ENCODE results near the gene RPS14. TPM values are rescaled to one million over a fixed set of nuclear protein-coding genes. Genes with fewer than 3 reads are reported as not detected.

RPS14 gene
- total RNA-seq, 1 experiment from 2014 or later: 1,789 TPM

- intact Hi-C loops (cut with micrococcal nuclease; ENCODE audit: unreplicated experiment): no loop called here
- POLR2A ChIA-PET (ENCODE audit: low non-redundant PET): no interaction called here
- Histone ChIP-seq H3K27me3 (replicated peaks; ENCODE audit: insufficient read depth, low read depth, low read length, poor library complexity) (no peaks in the 10 kb centered on the region), H3K36me3 (ENCODE audit: insufficient read depth, low read length, poor library complexity, severe bottlenecking) (no peaks in the 10 kb centered on the region), H3K4me3 (ENCODE audit: low read depth, low read length, poor library complexity, severe bottlenecking) (no peak overlapping the region), H3K9me3 (ENCODE audit: low read depth, low read length, poor library complexity, severe bottlenecking) (no peaks in the 10 kb centered on the region), H3K27ac (ENCODE audit: low read depth, low read length, poor library complexity, severe bottlenecking) (no peak overlapping the region), H3K4me1 (ENCODE audit: insufficient read depth, low read length, poor library complexity, severe bottlenecking) (no peaks in the 10 kb centered on the region)
- no TSS peak for BruUV-seq (replicated peaks)
- TF ChIP-seq EZH2 (IDR thresholded peaks at IDR 0.05; ENCODE audit: borderline replicate concordance, low read depth, low read length, poor library complexity, severe bottlenecking) (no peak), CTCF (conservative IDR thresholded peaks at IDR 0.05; ENCODE audit: low read depth, low read length) (no peak)
- CTCF ChIA-PET: no interaction called here
- DNase-seq (ENCODE audit: low spot score): no peak
These were observed 24.3 kb upstream of the RPS14 start for GRCh38 chr5:150473673-150474358.

GRCh38 chr5:150469718-150470469 is 20.4 kb upstream of the RPS14 start:
- ChIA-PET POLR2A (ENCODE audit: low non-redundant PET) (no interaction called here), CTCF (no interaction called here)
- no TSS peak for BruUV-seq (replicated peaks)
- Histone ChIP-seq H3K27me3 (replicated peaks; ENCODE audit: insufficient read depth, low read depth, low read length, poor library complexity) (no peaks in the 10 kb centered on the region), H3K27ac (ENCODE audit: low read depth, low read length, poor library complexity, severe bottlenecking) (no peak overlapping the region), H3K36me3 (ENCODE audit: insufficient read depth, low read length, poor library complexity, severe bottlenecking) (no peaks in the 10 kb centered on the region), H3K4me3 (ENCODE audit: low read depth, low read length, poor library complexity, severe bottlenecking) (no peak overlapping the region), H3K9me3 (ENCODE audit: low read depth, low read length, poor library complexity, severe bottlenecking) (no peaks in the 10 kb centered on the region), H3K4me1 (ENCODE audit: insufficient read depth, low read length, poor library complexity, severe bottlenecking) (no peaks in the 10 kb centered on the region)
- TF ChIP-seq CTCF (conservative IDR thresholded peaks at IDR 0.05; ENCODE audit: low read depth, low read length) (no peak), EZH2 (IDR thresholded peaks at IDR 0.05; ENCODE audit: borderline replicate concordance, low read depth, low read length, poor library complexity, severe bottlenecking) (no peak)
- DNase-seq (ENCODE audit: low spot score): no peak
- intact Hi-C loops (cut with micrococcal nuclease; ENCODE audit: unreplicated experiment): no loop called here

GRCh38 chr5:150468206-150468605 is 18.7 kb upstream of the RPS14 start:
- Histone ChIP-seq H3K27ac (ENCODE audit: low read depth, low read length, poor library complexity, severe bottlenecking) (no peak overlapping the region), H3K4me3 (ENCODE audit: low read depth, low read length, poor library complexity, severe bottlenecking) (no peak overlapping the region), H3K27me3 (replicated peaks; ENCODE audit: insufficient read depth, low read depth, low read length, poor library complexity) (no peaks in the 10 kb centered on the region), H3K36me3 (ENCODE audit: insufficient read depth, low read length, poor library complexity, severe bottlenecking) (no peaks in the 10 kb centered on the region), H3K9me3 (ENCODE audit: low read depth, low read length, poor library complexity, severe bottlenecking) (no peaks in the 10 kb centered on the region), H3K4me1 (ENCODE audit: insufficient read depth, low read length, poor library complexity, severe bottlenecking) (no peaks in the 10 kb centered on the region)
- DNase-seq (ENCODE audit: low spot score): no peak
- no peak for TF ChIP-seq CTCF (conservative IDR thresholded peaks at IDR 0.05; ENCODE audit: low read depth, low read length)
- TF ChIP-seq EZH2 (IDR thresholded peaks at IDR 0.05; ENCODE audit: borderline replicate concordance, low read depth, low read length, poor library complexity, severe bottlenecking): no peak
- BruUV-seq (replicated peaks): no TSS peak
- CTCF ChIA-PET: no interaction called here
- POLR2A ChIA-PET (ENCODE audit: low non-redundant PET): no interaction called here
- intact Hi-C loops (cut with micrococcal nuclease; ENCODE audit: unreplicated experiment): no loop called here
